HepG2 (cell line): ENCODE measurements around the gene AFF4. TPM values are rescaled to one million over a fixed set of nuclear protein-coding genes. Genes with fewer than 3 reads are reported as not detected.

Experiments used
- ATAC-seq: fragments of 200-7000 bp; cut with Tn5 transposase; 3 replicates; pipeline ENCODE4 v1.9.1; 2020; ENCODE audit warnings: mild to moderate bottlenecking, moderate library complexity
- BruUV-seq: library from RNA; stranded (reverse); fragments of 400-500 nt; replicated peaks from 2 replicates; lab custom pipeline; 2021; lab: Mats Ljungman, UMichigan
- CTCF ChIA-PET: fragments of 300-600 bp; formaldehyde crosslinking; extraction: SDS; loops from one replicate; lab custom pipeline; 2021; ENCODE audit warnings: low total read pairs, inconsistent platforms, low intra/inter-chr PET ratio; lab: Yijun Ruan, JAX
- POLR2A ChIA-PET: fragments of 350-600 bp; sonication (Branson Sonifier 250); formaldehyde crosslinking; loops from one replicate; lab custom pipeline; 2020; ENCODE audit warnings: antibody characterized with exemption, inconsistent platforms; lab: Yijun Ruan, JAX
- DNase-seq: peaks from one replicate; pipeline ENCODE4 v3.0.0-alpha.2; 2015; ENCODE audit warnings: low spot score
- FAIRE-seq: peaks from 3 replicates; lab custom pipeline; 2011; peaks lifted over from hg19 to GRCh38; lab: Jason Lieb, UNC
- H2AFZ ChIP-seq: one replicate; pipeline ENCODE4 v1.6.1; 2011; ENCODE audit warnings: low read length, inconsistent platforms
- H3K27ac ChIP-seq: fragments of 300-600 bp; 3 replicates; pipeline ENCODE4 v1.8.0; 2011; ENCODE audit warnings: mixed run types, mild to moderate bottlenecking, mixed read lengths, low read length, inconsistent platforms; ENCODE audit not compliant: insufficient read depth; ENCODE audit errors: extremely low read length
- H3K27me3 ChIP-seq, 2 experiments: fragments of 200-600 bp in 1 of 2; 2 replicates in 1 of 2; 3 replicates in 1 of 2; pipeline versions ENCODE4 v1.6.0 to v1.8.0; 2011; ENCODE audit warnings: low read length in 2 of 2, mild to moderate bottlenecking in 2 of 2, moderate library complexity in 2 of 2, inconsistent platforms in 1 of 2; ENCODE audit not compliant: insufficient read depth in 2 of 2, control insufficient read depth in 1 of 2
- H3K36me3 ChIP-seq, 2 experiments: fragments of 200-600 bp in 1 of 2; replicated peaks in 1 of 2; 2 replicates in 1 of 2; 3 replicates in 1 of 2; pipeline versions ENCODE4 v1.5.1 to v1.8.0; 2011; ENCODE audit warnings: low read length in 2 of 2, inconsistent platforms in 1 of 2; ENCODE audit not compliant: insufficient read depth in 2 of 2, control insufficient read depth in 1 of 2
- H3K4me1 ChIP-seq: 2 replicates; pipeline ENCODE4 v1.5.1; 2012; ENCODE audit warnings: low read length, inconsistent platforms; ENCODE audit not compliant: insufficient read depth
- H3K4me2 ChIP-seq: 2 replicates; pipeline ENCODE4 v1.6.0; 2011; ENCODE audit warnings: low read depth, low read length, inconsistent platforms
- H3K4me3 ChIP-seq, 3 experiments: fragments of 200-600 bp in 1 of 3; sonication (generic), shearing (Covaris generic) in 1 of 3; replicated peaks in 1 of 3; 2 replicates each; pipeline ENCODE4 v1.5.1; 2011 to 2016; ENCODE audit warnings: low read length in 3 of 3, inconsistent platforms in 2 of 3, low read depth in 2 of 3, mild to moderate bottlenecking in 2 of 3, control low read depth in 1 of 3, mixed read lengths in 1 of 3; ENCODE audit not compliant: insufficient read depth in 1 of 3
- H3K79me2 ChIP-seq: one replicate; pipeline ENCODE4 v1.6.1; 2011; ENCODE audit warnings: low read length, inconsistent platforms; ENCODE audit not compliant: insufficient read depth
- H3K9ac ChIP-seq: 2 replicates; pipeline ENCODE4 v1.6.0; 2011; ENCODE audit warnings: mild to moderate bottlenecking, low read depth, low read length, inconsistent platforms; ENCODE audit not compliant: insufficient read depth
- H3K9me3 ChIP-seq: 2 replicates; pipeline ENCODE4 v1.5.1; 2012; ENCODE audit warnings: mild to moderate bottlenecking, low read length
- H4K20me1 ChIP-seq: 2 replicates; pipeline ENCODE4 v1.6.0; 2011; ENCODE audit warnings: inconsistent platforms, mild to moderate bottlenecking, low read length, moderate library complexity; ENCODE audit not compliant: insufficient read depth
- KLF6 ChIP-seq: IDR thresholded peaks from 2 replicates; pipeline ENCODE4 v1.8.0; 2016; ENCODE audit warnings: missing biosample characterization, missing genetic modification reagents
- MIER3 ChIP-seq: IDR thresholded peaks from 2 replicates; pipeline ENCODE4 v1.6.1; 2016; ENCODE audit warnings: missing compliant biosample characterization, borderline replicate concordance
- TCF7L2 ChIP-seq: IDR thresholded peaks from 2 replicates; pipeline ENCODE4 v1.6.1; 2011; ENCODE audit warnings: mild to moderate bottlenecking, low read depth, low read length, moderate library complexity
- ZFP37 ChIP-seq: sonication (generic); formaldehyde crosslinking; IDR thresholded peaks from 2 replicates; pipeline ENCODE4 v1.4.0; 2020; ENCODE audit warnings: missing genetic modification reagents, borderline replicate concordance
- ZNF501 ChIP-seq: sonication (generic); formaldehyde crosslinking; IDR thresholded peaks from 2 replicates; pipeline ENCODE4 v1.5.1; 2020; ENCODE audit warnings: mild to moderate bottlenecking, moderate library complexity, missing genetic modification reagents
- ZNF567 ChIP-seq: sonication (generic); formaldehyde crosslinking; IDR thresholded peaks from 2 replicates; pipeline ENCODE4 v1.8.1; 2023; ENCODE audit warnings: mild to moderate bottlenecking, missing genetic modification reagents, borderline replicate concordance
- ZNF619 ChIP-seq: sonication (generic); formaldehyde crosslinking; IDR thresholded peaks from 2 replicates; pipeline ENCODE4 v1.4.0; 2020; ENCODE audit warnings: mild to moderate bottlenecking, missing genetic modification reagents
- ZNF776 ChIP-seq: sonication (generic); formaldehyde crosslinking; IDR thresholded peaks from 2 replicates; pipeline ENCODE4 v1.4.0; 2020; ENCODE audit warnings: mild to moderate bottlenecking, missing genetic modification reagents
- WGBS: methylation state at CpG from one replicate; pipeline ENCODE4 v1.1.6; 2017; ENCODE audit warnings: low lambda C conversion rate; 5-methylcytosine and 5-hydroxymethylcytosine counted together
- in situ Hi-C: cut with HindIII; loops from 2 replicates; pipeline ENCODE4 v1.10.0; 2017; ENCODE audit warnings: low pct_unique_long_range_greater_than_20kb; ENCODE audit not compliant: extremely low pct_ligation_motif_present
- intact Hi-C: fragments of 100-400 bp; cut with micrococcal nuclease; formaldehyde crosslinking; loops from one replicate; pipeline ENCODE4 v1.10.0; 2022; ENCODE audit not compliant: unreplicated experiment
- polyA plus RNA-seq, 8 experiments: library from polyadenylated mRNA; depleted of rRNA in 3 of 8; stranded (reverse) in 7 of 8; unstranded in 1 of 8; fragments of >200 nt; fragmentation: Illumina TruSeq in 4 of 8; extraction: Trizol in 4 of 8; gene quantifications; 2 replicates each; pipeline versions ENCODE4 v1.2.1 to v1.2.3, GENCODE V29; 2011 to 2016; ENCODE audit warnings: low read depth in 4 of 8, missing spikeins in 1 of 8, mixed read lengths in 1 of 8; ENCODE audit not compliant: insufficient read depth in 1 of 8
- total RNA-seq, 5 experiments: library from RNA; depleted of rRNA; stranded (reverse); fragments of >200 nt; fragmentation: Illumina TruSeq; extraction: Trizol; gene quantifications; 2 replicates each; pipeline ENCODE4 v1.2.3, GENCODE V29; 2016; ENCODE audit warnings: low read depth in 1 of 5
- TF ChIP-seq, protein P1 (sequence below): sonication (generic); formaldehyde crosslinking; IDR thresholded peaks from 2 replicates; pipeline ENCODE4 v1.5.0; 2020; ENCODE audit warnings: mild to moderate bottlenecking, missing genetic modification reagents, borderline replicate concordance
- TF ChIP-seq, protein P2 (sequence below), 2 experiments: sonication (generic) in 1 of 2; formaldehyde crosslinking in 1 of 2; IDR thresholded peaks; 2 replicates each; pipeline versions ENCODE4 v1.4.0 to v1.6.1; 2016 to 2020; ENCODE audit warnings: borderline replicate concordance in 1 of 2, low read depth in 1 of 2, mild to moderate bottlenecking in 1 of 2, missing genetic modification reagents in 1 of 2
- TF ChIP-seq, protein P3 (sequence below): sonication (generic); formaldehyde crosslinking; IDR thresholded peaks from 2 replicates; pipeline ENCODE4 v1.5.1; 2020; ENCODE audit warnings: mild to moderate bottlenecking, missing genetic modification reagents, moderate library complexity

Gene AFF4
- total and polyA plus RNA-seq, 2 of the 13 experiments (the other 11 are each of a cell fraction or from before 2014, with no cell fraction given), result 22.1 to 25.5 TPM

DNA sequence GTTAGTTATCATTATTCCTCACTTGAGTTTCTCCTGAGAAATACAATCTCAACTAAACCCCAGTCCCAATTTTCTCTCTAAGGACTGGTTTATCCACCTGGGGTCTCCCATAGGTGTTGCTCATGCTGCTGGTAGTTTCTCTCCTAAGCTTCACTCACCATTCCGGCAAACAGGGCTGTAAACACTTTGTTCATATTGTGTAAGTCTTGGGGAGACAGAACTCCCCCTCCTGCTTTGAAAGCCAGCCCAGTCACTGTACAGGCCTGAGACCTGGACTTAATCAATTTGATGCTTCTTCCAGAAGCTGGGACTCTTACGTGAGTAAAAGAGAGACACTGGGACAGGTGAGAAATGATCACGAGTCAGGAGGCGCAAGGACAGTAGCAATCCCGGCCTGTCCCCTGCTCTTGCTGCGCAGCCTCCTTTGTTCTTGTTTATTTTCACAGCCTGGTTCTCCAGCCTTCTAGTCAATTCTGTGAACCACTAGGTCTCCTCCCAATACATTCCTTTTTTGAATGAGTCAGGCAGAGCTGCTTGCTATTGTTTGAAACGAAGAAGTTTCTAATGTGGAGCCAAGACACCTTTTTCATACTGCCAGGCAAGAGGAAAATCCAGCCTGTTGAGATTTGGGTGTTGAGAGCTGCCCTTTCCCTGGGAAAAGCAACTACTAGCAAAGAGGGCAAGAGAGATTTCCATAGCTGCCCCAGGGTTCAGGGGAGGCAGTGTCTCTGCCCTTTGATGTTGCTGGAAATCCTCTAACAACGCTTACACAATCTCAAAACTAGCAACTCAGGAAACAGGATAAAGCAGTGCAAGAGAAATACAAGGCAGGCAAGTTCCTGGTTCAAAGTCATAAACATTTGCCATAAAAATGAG is 123.8 kb downstream of the AFF4 start:
- Histone ChIP-seq H3K79me2 (no peaks in the 10 kb centered on the region), H3K4me3 (peak overlapping the region; percentile 36 to 68 (median 48); a peak in 5 of 6 replicates), H2AFZ (no peak overlapping the region), H3K27me3 (no peaks in the 10 kb centered on the region), H3K4me2 (peak overlapping the region; percentile 92), H3K9me3 (no peaks in the 10 kb centered on the region), H3K36me3 (no peaks in the 10 kb centered on the region), H3K9ac (peak overlapping the region; percentile 88), H3K27ac (peak overlapping the region; percentile 98), H4K20me1 (no peaks in the 10 kb centered on the region), H3K4me1 (peaks cover 81% of the 10 kb centered on the region)
- DNase-seq (peak; percentile 89), FAIRE-seq (peak; percentile 68), ATAC-seq (peak; percentile 72)
- 1% methylated on average over 8 of the region's 8 CpGs for WGBS
- ChIA-PET POLR2A (interaction anchor here (0.9 to 4.8 kb wide), 12 partner anchors 9 to 212 kb away, joined by 3 to 51 read pairs (median 10); partner anchors contain the start of genes GDF9, HSPA4, SHROOM1 and UQCRQ), CTCF (no interaction called here)
- TSS peak; percentile 93 for BruUV-seq
- in situ Hi-C loops, result no loop called here
- intact Hi-C loops, result no loop called here
- TF ChIP-seq ZNF619 (CRISPR knock-in tag), result peak; percentile 59; the same call in 1 of the 2 replicates
- peak; percentile 71 for TF ChIP-seq ZNF501 (CRISPR knock-in tag)
- TF ChIP-seq ZNF567 (CRISPR knock-in tag), result peak; percentile 51; the same call in 1 of the 2 replicates
- TF ChIP-seq, protein P1, sequence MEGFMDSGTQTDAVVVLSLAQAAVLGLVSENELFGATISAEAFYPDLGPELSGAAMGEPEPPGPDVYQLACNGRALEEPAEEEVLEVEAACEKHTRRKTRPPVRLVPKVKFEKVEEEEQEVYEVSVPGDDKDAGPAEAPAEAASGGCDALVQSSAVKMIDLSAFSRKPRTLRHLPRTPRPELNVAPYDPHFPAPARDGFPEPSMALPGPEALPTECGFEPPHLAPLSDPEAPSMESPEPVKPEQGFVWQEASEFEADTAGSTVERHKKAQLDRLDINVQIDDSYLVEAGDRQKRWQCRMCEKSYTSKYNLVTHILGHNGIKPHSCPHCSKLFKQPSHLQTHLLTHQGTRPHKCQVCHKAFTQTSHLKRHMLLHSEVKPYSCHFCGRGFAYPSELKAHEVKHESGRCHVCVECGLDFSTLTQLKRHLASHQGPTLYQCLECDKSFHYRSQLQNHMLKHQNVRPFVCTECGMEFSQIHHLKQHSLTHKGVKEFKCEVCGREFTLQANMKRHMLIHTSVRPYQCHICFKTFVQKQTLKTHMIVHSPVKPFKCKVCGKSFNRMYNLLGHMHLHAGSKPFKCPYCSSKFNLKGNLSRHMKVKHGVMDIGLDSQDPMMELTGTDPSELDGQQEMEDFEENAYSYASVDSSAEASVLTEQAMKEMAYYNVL (CRISPR knock-in tag), result peak; percentile 80; the same call in 1 of the 2 replicates
- TF ChIP-seq, protein P2, sequence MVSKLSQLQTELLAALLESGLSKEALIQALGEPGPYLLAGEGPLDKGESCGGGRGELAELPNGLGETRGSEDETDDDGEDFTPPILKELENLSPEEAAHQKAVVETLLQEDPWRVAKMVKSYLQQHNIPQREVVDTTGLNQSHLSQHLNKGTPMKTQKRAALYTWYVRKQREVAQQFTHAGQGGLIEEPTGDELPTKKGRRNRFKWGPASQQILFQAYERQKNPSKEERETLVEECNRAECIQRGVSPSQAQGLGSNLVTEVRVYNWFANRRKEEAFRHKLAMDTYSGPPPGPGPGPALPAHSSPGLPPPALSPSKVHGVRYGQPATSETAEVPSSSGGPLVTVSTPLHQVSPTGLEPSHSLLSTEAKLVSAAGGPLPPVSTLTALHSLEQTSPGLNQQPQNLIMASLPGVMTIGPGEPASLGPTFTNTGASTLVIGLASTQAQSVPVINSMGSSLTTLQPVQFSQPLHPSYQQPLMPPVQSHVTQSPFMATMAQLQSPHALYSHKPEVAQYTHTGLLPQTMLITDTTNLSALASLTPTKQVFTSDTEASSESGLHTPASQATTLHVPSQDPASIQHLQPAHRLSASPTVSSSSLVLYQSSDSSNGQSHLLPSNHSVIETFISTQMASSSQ (IDR thresholded peaks at IDR 0.05; ENCODE audit: low read depth), result peak; percentile 56; the same call in 1 of the 2 replicates
- TF ChIP-seq, protein P2 (CRISPR knock-in tag; IDR thresholded peaks at IDR 0.05; ENCODE audit: borderline replicate concordance), result peak; percentile 40; the same call in 1 of the 2 replicates
- TF ChIP-seq MIER3 (CRISPR knock-in tag), result peak; percentile 44; the same call in 1 of the 2 replicates
- TF ChIP-seq, protein P3, sequence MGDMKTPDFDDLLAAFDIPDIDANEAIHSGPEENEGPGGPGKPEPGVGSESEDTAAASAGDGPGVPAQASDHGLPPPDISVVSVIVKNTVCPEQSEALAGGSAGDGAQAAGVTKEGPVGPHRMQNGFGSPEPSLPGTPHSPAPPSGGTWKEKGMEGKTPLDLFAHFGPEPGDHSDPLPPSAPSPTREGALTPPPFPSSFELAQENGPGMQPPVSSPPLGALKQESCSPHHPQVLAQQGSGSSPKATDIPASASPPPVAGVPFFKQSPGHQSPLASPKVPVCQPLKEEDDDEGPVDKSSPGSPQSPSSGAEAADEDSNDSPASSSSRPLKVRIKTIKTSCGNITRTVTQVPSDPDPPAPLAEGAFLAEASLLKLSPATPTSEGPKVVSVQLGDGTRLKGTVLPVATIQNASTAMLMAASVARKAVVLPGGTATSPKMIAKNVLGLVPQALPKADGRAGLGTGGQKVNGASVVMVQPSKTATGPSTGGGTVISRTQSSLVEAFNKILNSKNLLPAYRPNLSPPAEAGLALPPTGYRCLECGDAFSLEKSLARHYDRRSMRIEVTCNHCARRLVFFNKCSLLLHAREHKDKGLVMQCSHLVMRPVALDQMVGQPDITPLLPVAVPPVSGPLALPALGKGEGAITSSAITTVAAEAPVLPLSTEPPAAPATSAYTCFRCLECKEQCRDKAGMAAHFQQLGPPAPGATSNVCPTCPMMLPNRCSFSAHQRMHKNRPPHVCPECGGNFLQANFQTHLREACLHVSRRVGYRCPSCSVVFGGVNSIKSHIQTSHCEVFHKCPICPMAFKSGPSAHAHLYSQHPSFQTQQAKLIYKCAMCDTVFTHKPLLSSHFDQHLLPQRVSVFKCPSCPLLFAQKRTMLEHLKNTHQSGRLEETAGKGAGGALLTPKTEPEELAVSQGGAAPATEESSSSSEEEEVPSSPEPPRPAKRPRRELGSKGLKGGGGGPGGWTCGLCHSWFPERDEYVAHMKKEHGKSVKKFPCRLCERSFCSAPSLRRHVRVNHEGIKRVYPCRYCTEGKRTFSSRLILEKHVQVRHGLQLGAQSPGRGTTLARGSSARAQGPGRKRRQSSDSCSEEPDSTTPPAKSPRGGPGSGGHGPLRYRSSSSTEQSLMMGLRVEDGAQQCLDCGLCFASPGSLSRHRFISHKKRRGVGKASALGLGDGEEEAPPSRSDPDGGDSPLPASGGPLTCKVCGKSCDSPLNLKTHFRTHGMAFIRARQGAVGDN (CRISPR knock-in tag), result no peak
- no peak for TF ChIP-seq ZNF776 (CRISPR knock-in tag)
- no peak for TF ChIP-seq ZFP37 (CRISPR knock-in tag)
- peak; percentile 91 for TF ChIP-seq TCF7L2
- peak; percentile 67 for TF ChIP-seq KLF6
